Esophagus squamous epithelium (tissue), 5 donors: ENCODE results near the gene RIMBP2. TPM values are rescaled to one million over a fixed set of nuclear protein-coding genes. Genes with fewer than 3 reads are reported as not detected.

Source experiments
- DNase-seq: peaks from one replicate; lab custom pipeline; 2025; lab: John Stamatoyannopoulos, UW
- H3K27ac ChIP-seq, 4 donors: fragments of 200-600 bp; sonication (generic); one replicate each; pipeline ENCODE4 v1.5.1; 2016 to 2019; ENCODE audit warnings: mild to moderate bottlenecking in 1 of 4
- H3K27me3 ChIP-seq, 4 donors: fragments of 200-600 bp; sonication (generic); 1 replicate in 3 of 4; 2 replicates in 1 of 4; pipeline versions ENCODE4 v1.5.1 to v1.6.0; 2017 to 2021; ENCODE audit warnings: antibody characterized with exemption in 1 of 4
- H3K36me3 ChIP-seq, 3 donors: fragments of 200-600 bp; sonication (generic); one replicate each; pipeline ENCODE4 v1.5.1; 2016 to 2019
- H3K4me1 ChIP-seq, 3 donors: fragments of 200-600 bp; sonication (generic); one replicate each; pipeline ENCODE4 v1.5.1; 2017 to 2019
- H3K4me3 ChIP-seq, 4 donors: fragments of 200-600 bp; sonication (generic); 1 replicate in 3 of 4; 2 replicates in 1 of 4; pipeline ENCODE4 v1.5.1; 2016 to 2019; ENCODE audit warnings: mild to moderate bottlenecking in 2 of 4, moderate library complexity in 1 of 4
- H3K9me3 ChIP-seq, 3 donors: fragments of 200-600 bp; sonication (generic); one replicate each; pipeline ENCODE4 v1.5.1; 2016 to 2019
- CTCF ChIP-seq, 6 experiments: fragments of 450-650 bp in 4 of 6; fragments of 200-600 bp in 2 of 6; sonication (generic) in 2 of 6; IDR thresholded peaks; one replicate each; pipeline ENCODE4 v1.5.1; 2016 to 2019; ENCODE audit warnings: antibody characterized with exemption in 6 of 6, mild to moderate bottlenecking in 4 of 6, moderate library complexity in 4 of 6
- POLR2A ChIP-seq, 4 donors: fragments of 450-650 bp; IDR thresholded peaks; one replicate each; pipeline ENCODE4 v1.6.1; 2017; ENCODE audit warnings: antibody characterized with exemption in 4 of 4, mild to moderate bottlenecking in 4 of 4, moderate library complexity in 3 of 4
- WGBS, 2 donors: methylation state at CpG; one replicate each; pipeline ENCODE4 v1.1.5; 2018; 5-methylcytosine and 5-hydroxymethylcytosine counted together
- intact Hi-C: fragments of 100-400 bp; cut with DNase I; formaldehyde crosslinking; loops from one replicate; pipeline ENCODE4 v1.15.0; 2022
- total RNA-seq, 4 donors: library from RNA; depleted of rRNA; stranded (reverse); fragments of >200 nt; gene quantifications; one replicate each; pipeline ENCODE4 v1.1.0, GENCODE V29; 2016
- donor health status: DM: yes; HTN: yes; CAD: no.

RIMBP2 gene
- total RNA-seq, 4 donors from 2014 or later: 0.08 to 0.76 (median 0.46) TPM

GRCh38 chr12:130441771-130442760 lies 274.0 kb downstream of the RIMBP2 start:
- Histone ChIP-seq H3K36me3 (no peaks in the 10 kb centered on the region), H3K4me3 (no peak overlapping the region), H3K27me3 (no peaks in the 10 kb centered on the region), H3K27ac (no peak overlapping the region), H3K9me3 (no peaks in the 10 kb centered on the region), H3K4me1 (no peaks in the 10 kb centered on the region)
- TF ChIP-seq POLR2A (IDR thresholded peaks at IDR 0.05): no peak
- TF ChIP-seq CTCF (IDR thresholded peaks at IDR 0.05): no peak
- intact Hi-C loops: no loop called here
- DNase-seq: no peak
- 81 to 91% methylated on average over 22 to 25 of the region's 45 CpGs for WGBS, 2 donors

GRCh38 chr12:130440411-130441080 lies 275.6 kb downstream of the RIMBP2 start:
- Histone ChIP-seq H3K27me3 (no peaks in the 10 kb centered on the region), H3K36me3 (no peaks in the 10 kb centered on the region), H3K27ac (no peak overlapping the region), H3K4me3 (no peak overlapping the region), H3K9me3 (no peaks in the 10 kb centered on the region), H3K4me1 (no peaks in the 10 kb centered on the region)
- no peak for DNase-seq
- TF ChIP-seq CTCF (IDR thresholded peaks at IDR 0.05) (no peak), POLR2A (IDR thresholded peaks at IDR 0.05) (no peak)
- intact Hi-C loops: no loop called here
- WGBS, 2 donors: 93 to 97% methylated on average over 7 to 20 of the region's 23 CpGs

- H3K4me3 ChIP-seq: no peak overlapping the region
- H3K36me3 ChIP-seq: no peaks in the 10 kb centered on the region
- TF ChIP-seq POLR2A (IDR thresholded peaks at IDR 0.05): no peak
- no peak for TF ChIP-seq CTCF (IDR thresholded peaks at IDR 0.05)
- 88 to 91% methylated on average over 3 of the region's 3 CpGs for WGBS, 2 donors
- no peaks in the 10 kb centered on the region for H3K4me1 ChIP-seq
- intact Hi-C loops: no loop called here
- H3K9me3 ChIP-seq: no peaks in the 10 kb centered on the region
- H3K27me3 ChIP-seq: no peaks in the 10 kb centered on the region
- H3K27ac ChIP-seq: no peak overlapping the region
- no peak for DNase-seq
These were observed 276.8 kb downstream of the RIMBP2 start for GRCh38 chr12:130439250-130439649.

GRCh38 chr12:130438711-130439110 lies 277.4 kb downstream of the RIMBP2 start:
- TF ChIP-seq CTCF (IDR thresholded peaks at IDR 0.05) (no peak), POLR2A (IDR thresholded peaks at IDR 0.05) (no peak)
- no peaks in the 10 kb centered on the region for H3K4me1 ChIP-seq
- no peak for DNase-seq
- no peak overlapping the region for H3K4me3 ChIP-seq
- H3K27ac ChIP-seq: no peak overlapping the region
- no peaks in the 10 kb centered on the region for H3K36me3 ChIP-seq
- H3K9me3 ChIP-seq: no peaks in the 10 kb centered on the region
- intact Hi-C loops: no loop called here
- no peaks in the 10 kb centered on the region for H3K27me3 ChIP-seq
- 86 to 93% methylated on average over 11 to 12 of the region's 13 CpGs for WGBS, 2 donors

GRCh38 chr12:130438243-130438620 lies 277.9 kb downstream of the RIMBP2 start:
- Histone ChIP-seq H3K27me3 (no peaks in the 10 kb centered on the region), H3K4me3 (no peak overlapping the region), H3K4me1 (no peaks in the 10 kb centered on the region), H3K9me3 (no peaks in the 10 kb centered on the region), H3K36me3 (no peaks in the 10 kb centered on the region), H3K27ac (no peak overlapping the region)
- no peak for DNase-seq
- 86% methylated on average over 4 of the region's 19 CpGs; no CpG with 5 or more reads in 1 of the 2 donors for WGBS, 2 donors
- intact Hi-C loops: no loop called here
- TF ChIP-seq CTCF (IDR thresholded peaks at IDR 0.05) (no peak), POLR2A (IDR thresholded peaks at IDR 0.05) (no peak)
